PC-3 (cell line): ENCODE measurements around the gene DSTN. TPM values are rescaled to one million over a fixed set of nuclear protein-coding genes. Genes with fewer than 3 reads are reported as not detected.

Experiments
- ATAC-seq: fragments of 200-7000 bp; cut with Tn5 transposase; 2 replicates; pipeline ENCODE4 v1.9.1; 2020; ENCODE audit warnings: mild to moderate bottlenecking, moderate library complexity
- BruUV-seq: library from RNA; stranded (reverse); fragments of 400-500 nt; replicated peaks from 2 replicates; lab custom pipeline; 2021; lab: Mats Ljungman, UMichigan
- CTCF ChIA-PET: fragments of 300-600 bp; sonication (Branson Sonifier 250); formaldehyde crosslinking; loops from one replicate; lab custom pipeline; 2022; ENCODE audit warnings: antibody characterized with exemption; lab: Charles Lee
- POLR2A ChIA-PET: fragments of 300-600 bp; sonication (Branson Sonifier 250); formaldehyde crosslinking; loops from one replicate; lab custom pipeline; 2022; ENCODE audit warnings: antibody characterized with exemption; ENCODE audit not compliant: unreplicated experiment; lab: Charles Lee
- DNase-seq: peaks from one replicate; pipeline ENCODE4 v3.0.0-alpha.2; 2015
- H2AFZ ChIP-seq: fragments of 300-600 bp; sonication (generic); 2 replicates; pipeline ENCODE4 v1.6.0; 2016; ENCODE audit warnings: antibody characterized with exemption, low read length
- H3F3A ChIP-seq: fragments of 300-600 bp; sonication (generic); one replicate; pipeline ENCODE4 v1.6.0; 2017; ENCODE audit warnings: antibody characterized with exemption, low read length, control low read depth, mild to moderate bottlenecking; ENCODE audit not compliant: unreplicated experiment
- H3K27ac ChIP-seq: fragments of 300-600 bp; sonication (generic); 2 replicates; pipeline ENCODE4 v1.5.1; 2016; ENCODE audit warnings: mild to moderate bottlenecking, low read length
- H3K27me3 ChIP-seq: fragments of 300-600 bp; sonication (generic); 2 replicates; pipeline ENCODE4 v1.6.1; 2016; ENCODE audit warnings: low read length, mixed read lengths
- H3K36me3 ChIP-seq: fragments of 300-600 bp; sonication (generic); 2 replicates; pipeline ENCODE4 v1.6.1; 2016; ENCODE audit warnings: low read depth, mixed run types, low read length, mixed read lengths
- H3K4me1 ChIP-seq: fragments of 300-600 bp; sonication (generic); 2 replicates; pipeline ENCODE4 v1.5.1; 2016; ENCODE audit warnings: low read length; ENCODE audit not compliant: insufficient read depth
- H3K4me2 ChIP-seq: fragments of 300-600 bp; sonication (generic); 2 replicates; pipeline ENCODE4 v1.6.0; 2016; ENCODE audit warnings: low read length
- H3K4me3 ChIP-seq: fragments of 300-600 bp; sonication (generic); 2 replicates; pipeline ENCODE4 v1.5.1; 2016; ENCODE audit warnings: mild to moderate bottlenecking, low read length, mixed read lengths
- H3K79me2 ChIP-seq: fragments of 300-600 bp; sonication (generic); 2 replicates; pipeline ENCODE4 v1.6.1; 2017; ENCODE audit warnings: low read length, mixed read lengths
- H3K9ac ChIP-seq: fragments of 300-600 bp; sonication (generic); 2 replicates; pipeline ENCODE4 v1.6.0; 2016; ENCODE audit warnings: mild to moderate bottlenecking, low read length
- H3K9me2 ChIP-seq: fragments of 300-600 bp; sonication (generic); replicated peaks from 2 replicates; pipeline ENCODE4 v1.6.1; 2016; ENCODE audit warnings: mixed run types, low read length, mixed read lengths
- H3K9me3 ChIP-seq: fragments of 300-600 bp; sonication (generic); 2 replicates; pipeline ENCODE4 v1.6.1; 2016; ENCODE audit warnings: low read length, mixed read lengths
- H4K20me1 ChIP-seq: fragments of 300-600 bp; sonication (generic); 2 replicates; pipeline ENCODE4 v1.6.1; 2016; ENCODE audit warnings: low read length, mixed read lengths
- CTCF ChIP-seq: fragments of 300-600 bp; sonication (generic); conservative IDR thresholded peaks from 2 replicates; pipeline ENCODE4 v1.5.1; 2017; ENCODE audit warnings: antibody characterized with exemption, low read depth, mild to moderate bottlenecking, low read length
- EZH2 ChIP-seq: fragments of 300-600 bp; sonication (generic); IDR thresholded peaks from one replicate; pipeline ENCODE4 v1.6.1; 2017; ENCODE audit warnings: antibody characterized with exemption, mild to moderate bottlenecking, low read length; ENCODE audit not compliant: unreplicated experiment
- EZH2phosphoT487 ChIP-seq: fragments of 300-600 bp; sonication (generic); IDR thresholded peaks from 2 replicates; pipeline ENCODE4 v1.6.1; 2018; ENCODE audit warnings: mild to moderate bottlenecking, antibody characterized with exemption, low read length, borderline replicate concordance
- intact Hi-C: fragments of 100-400 bp; cut with micrococcal nuclease; formaldehyde crosslinking; loops from 2 replicates; pipeline ENCODE4 v1.9.0; 2023
- total RNA-seq: library from RNA; depleted of rRNA; stranded (reverse); fragments of >200 nt; gene quantifications from 2 replicates; pipeline ENCODE4 v1.2.3, GENCODE V29; 2014

DSTN gene
- total RNA-seq, 1 experiment from 2014 or later = 182 TPM

DNA sequence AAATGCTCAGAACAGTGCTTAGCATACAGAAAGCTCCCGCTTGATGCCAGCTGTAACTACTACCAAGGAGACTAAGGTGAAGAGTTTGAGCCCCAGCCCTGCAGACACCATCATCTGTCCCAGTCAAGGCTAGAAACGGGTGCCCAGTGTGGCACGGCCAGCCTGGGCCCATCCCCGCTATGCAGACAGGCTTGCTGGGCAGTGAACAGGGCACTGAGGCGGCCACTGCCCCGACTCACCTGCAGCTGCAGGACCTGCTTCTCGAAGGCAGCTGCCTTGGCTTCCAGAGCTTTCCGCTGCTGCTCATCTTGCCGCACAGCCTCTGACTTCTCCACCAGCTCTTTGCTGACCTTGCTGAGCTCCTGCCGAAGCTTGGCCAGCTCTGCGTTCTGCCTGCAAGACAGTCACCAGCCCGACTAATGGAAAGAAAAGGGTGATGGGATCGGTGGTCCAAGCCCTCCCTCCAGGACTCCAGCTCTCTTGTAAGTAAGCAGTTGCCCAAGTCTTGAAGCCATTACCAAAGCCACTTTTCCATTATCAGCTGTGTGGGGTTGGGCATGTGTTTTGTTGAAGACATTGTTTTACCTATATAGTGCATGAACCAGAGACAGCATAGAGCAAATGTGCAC is 63.5 kb downstream of the DSTN start:
- H3K9ac ChIP-seq = no peak overlapping the region
- no TSS peak for BruUV-seq
- H4K20me1 ChIP-seq = 0 out of 2 replicates have a peak, but pooled peaks cover 3% of the 10 kb centered on the region
- no peaks in the 10 kb centered on the region for H3K27me3 ChIP-seq
- H2AFZ ChIP-seq = no peak overlapping the region
- no peak for DNase-seq
- TF ChIP-seq EZH2 = no peak
- no peak for TF ChIP-seq CTCF
- TF ChIP-seq EZH2phosphoT487 = no peak
- POLR2A ChIA-PET = no interaction called here
- H3K4me3 ChIP-seq = no peak overlapping the region
- no peaks in the 10 kb centered on the region for H3K9me2 ChIP-seq
- intact Hi-C loops = no loop called here
- H3K4me1 ChIP-seq = no peaks in the 10 kb centered on the region
- peaks cover 61% of the 10 kb centered on the region; the same call in 1 of the 2 replicates for H3K36me3 ChIP-seq
- CTCF ChIA-PET = no interaction called here
- H3K27ac ChIP-seq = no peak overlapping the region
- H3F3A ChIP-seq = no peaks in the 10 kb centered on the region
- no peak for ATAC-seq
- no peaks in the 10 kb centered on the region for H3K9me3 ChIP-seq
- no peak overlapping the region for H3K4me2 ChIP-seq
- H3K79me2 ChIP-seq = no peaks in the 10 kb centered on the region

DNA sequence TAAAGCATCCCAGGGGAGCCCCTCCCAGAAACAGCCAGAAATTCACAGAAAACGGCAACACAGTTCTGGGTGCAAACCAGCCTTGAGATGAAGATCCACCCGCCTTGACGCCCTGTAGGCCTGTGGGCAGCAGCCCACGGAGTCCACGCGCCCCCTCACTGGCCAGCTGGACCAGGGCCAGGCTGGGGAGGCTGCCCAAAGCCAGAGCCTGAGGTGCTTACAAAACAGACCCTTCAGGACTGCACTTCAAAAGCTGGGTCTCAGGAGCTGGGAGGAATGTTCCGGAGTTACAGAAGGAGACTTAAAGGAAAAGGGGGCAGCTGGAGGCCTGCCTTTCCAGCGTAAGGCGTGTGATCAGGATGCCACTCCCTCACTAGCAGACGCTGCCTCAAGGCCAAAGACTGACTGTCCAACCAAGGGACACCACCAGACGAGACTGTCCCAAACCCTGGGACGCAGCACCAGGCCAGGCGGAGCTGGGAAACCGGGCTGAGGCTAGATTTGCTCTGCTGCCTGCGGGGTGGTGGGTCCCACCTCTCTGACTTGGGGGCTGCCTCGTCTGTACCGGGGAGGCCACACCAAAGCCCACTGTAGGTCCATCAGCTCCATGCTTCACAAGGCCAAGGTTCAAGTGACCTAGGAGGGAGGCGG is 64.1 kb downstream of the DSTN start:
- no peaks in the 10 kb centered on the region for H3K9me2 ChIP-seq
- ATAC-seq = no peak
- no peak overlapping the region for H3K4me2 ChIP-seq
- H3K79me2 ChIP-seq = peaks cover 3% of the 10 kb centered on the region; the same call in 1 of the 2 replicates
- no peaks in the 10 kb centered on the region for H3K27me3 ChIP-seq
- H3F3A ChIP-seq = no peaks in the 10 kb centered on the region
- H3K9ac ChIP-seq = no peak overlapping the region
- no peak for DNase-seq
- H3K9me3 ChIP-seq = no peaks in the 10 kb centered on the region
- no peak overlapping the region for H3K27ac ChIP-seq
- ChIA-PET CTCF (no interaction called here), POLR2A (no interaction called here)
- peaks cover 64% of the 10 kb centered on the region; the same call in 1 of the 2 replicates for H3K36me3 ChIP-seq
- H3K4me1 ChIP-seq = no peaks in the 10 kb centered on the region
- no TSS peak for BruUV-seq
- TF ChIP-seq EZH2 (no peak), CTCF (no peak), EZH2phosphoT487 (no peak)
- no peak overlapping the region for H3K4me3 ChIP-seq
- intact Hi-C loops = no loop called here
- H2AFZ ChIP-seq = no peak overlapping the region
- H4K20me1 ChIP-seq = 0 out of 2 replicates have a peak, but pooled peaks cover 3% of the 10 kb centered on the region
